HG03175 (cell line): ENCODE results near the gene NOL4L.

Source experiments
- ATAC-seq: cut with Tn5 transposase; IDR thresholded peaks from one replicate; pipeline ENCODE4 v1.9.1; 2021; ENCODE audit warnings: mild to moderate bottlenecking, moderate library complexity; ENCODE audit not compliant: unreplicated experiment

The NOL4L gene

GRCh38 chr20:32527447-32528055 lies 57.6 kb downstream of the NOL4L start:
- no peak for ATAC-seq

GRCh38 chr20:32527052-32527446 lies 58.1 kb downstream of the NOL4L start:
- no peak for ATAC-seq

GRCh38 chr20:32526541-32526940 lies 58.6 kb downstream of the NOL4L start:
- ATAC-seq, result no peak

GRCh38 chr20:32526125-32526524 lies 59.0 kb downstream of the NOL4L start:
- no peak for ATAC-seq

- no peak for ATAC-seq
Observed at GRCh38 chr20:32524829-32525501, 60.2 kb downstream of the NOL4L start.

- no peak for ATAC-seq
Observed at GRCh38 chr20:32523613-32524213, 61.4 kb downstream of the NOL4L start.

- no peak for ATAC-seq
Observed at GRCh38 chr20:32522776-32523612, 62.1 kb downstream of the NOL4L start.

GRCh38 chr20:32522526-32522775 lies 62.7 kb downstream of the NOL4L start:
- no peak for ATAC-seq

- ATAC-seq, result no peak
Observed at GRCh38 chr20:32521780-32522525, 63.2 kb downstream of the NOL4L start.

GRCh38 chr20:32520927-32521203 lies 64.3 kb downstream of the NOL4L start:
- no peak for ATAC-seq

GRCh38 chr20:32519381-32519730 lies 65.8 kb downstream of the NOL4L start:
- no peak for ATAC-seq

- ATAC-seq, result no peak
Observed at GRCh38 chr20:32518593-32519380, 66.3 kb downstream of the NOL4L start.

- no peak for ATAC-seq
Observed at GRCh38 chr20:32517914-32518592, 67.1 kb downstream of the NOL4L start.

- ATAC-seq, result no peak
Observed at GRCh38 chr20:32517518-32517873, 67.6 kb downstream of the NOL4L start.

GRCh38 chr20:32516583-32517517 lies 68.3 kb downstream of the NOL4L start:
- ATAC-seq, result no peak

GRCh38 chr20:32515631-32516101 lies 69.5 kb downstream of the NOL4L start:
- ATAC-seq, result no peak

GRCh38 chr20:32514760-32515159 lies 70.4 kb downstream of the NOL4L start:
- no peak for ATAC-seq

GRCh38 chr20:32513031-32513866 lies 71.9 kb downstream of the NOL4L start:
- no peak for ATAC-seq
